Peyer's patch (tissue), 4 donors: ENCODE measurements around the gene NUDC.
"Not testable (repeated sequence)": the region's sequence is repeated elsewhere in the genome, so short reads cannot be mapped to it uniquely, and the experiment has no call there.

ENCODE experiments used
- CTCF ChIP-seq, 6 experiments: fragments of 450-650 bp in 4 of 6; fragments of 200-600 bp in 2 of 6; sonication (generic) in 1 of 6; IDR thresholded peaks; one replicate each; pipeline ENCODE4 v1.5.1; 2017 to 2019; ENCODE audit warnings: antibody characterized with exemption in 6 of 6, mild to moderate bottlenecking in 3 of 6, moderate library complexity in 1 of 6
- POLR2A ChIP-seq, 2 donors: fragments of 450-650 bp; IDR thresholded peaks; one replicate each; pipeline ENCODE4 v1.5.1; 2017; ENCODE audit warnings: antibody characterized with exemption in 2 of 2, mild to moderate bottlenecking in 2 of 2, moderate library complexity in 2 of 2

GRCh38 chr1:26881611-26882010 is 39.9 kb upstream of the NUDC start:
- TF ChIP-seq POLR2A, CTCF (IDR thresholded peaks at IDR 0.05): not testable (repeated sequence)
